Thoracic aorta (tissue), 2 donors: Measurements from ENCODE around the gene RPS15. TPM values are rescaled to one million over a fixed set of nuclear protein-coding genes. Genes with fewer than 3 reads are reported as not detected.

Source experiments
- ATAC-seq: fragments of 150-250 bp; one replicate; pipeline ENCODE4 v1.8.0; 2017; ENCODE audit warnings: low read depth; ENCODE audit not compliant: insufficient number of reproducible peaks, low FRiP score
- DNase-seq: peaks from one replicate; pipeline ENCODE4 v3.0.0-alpha.2; 2020; ENCODE audit warnings: low spot score
- H3K27ac ChIP-seq, 2 donors: fragments of 200-600 bp; sonication (generic); 1 replicate in 1 of 2; 2 replicates in 1 of 2; pipeline ENCODE4 v1.5.1; 2016; ENCODE audit warnings: mild to moderate bottlenecking in 2 of 2, moderate library complexity in 2 of 2
- H3K27me3 ChIP-seq: fragments of 200-600 bp; sonication (generic); replicated peaks from 2 replicates; pipeline ENCODE4 v1.6.0; 2016; ENCODE audit warnings: mild to moderate bottlenecking; ENCODE audit not compliant: insufficient read depth
- H3K36me3 ChIP-seq: fragments of 200-600 bp; sonication (generic); one replicate; pipeline ENCODE4 v1.5.1; 2016
- H3K4me1 ChIP-seq, 2 donors: fragments of 200-600 bp; sonication (generic); 1 replicate in 1 of 2; 2 replicates in 1 of 2; pipeline versions ENCODE4 v1.5.1 to v1.6.0; 2016; ENCODE audit warnings: low read depth in 2 of 2, mild to moderate bottlenecking in 1 of 2; ENCODE audit not compliant: control insufficient read depth in 1 of 2
- H3K4me3 ChIP-seq: fragments of 200-600 bp; sonication (generic); 2 replicates; pipeline ENCODE4 v1.5.1; 2016; ENCODE audit warnings: mild to moderate bottlenecking
- H3K9me3 ChIP-seq: fragments of 200-600 bp; sonication (generic); 2 replicates; pipeline ENCODE4 v1.5.1; 2016
- total RNA-seq, 2 donors: library from RNA; depleted of rRNA; stranded (reverse); fragments of >200 nt; gene quantifications; one replicate each; pipeline versions ENCODE4 v1.1.0 to v1.2.3, GENCODE V29; 2016
- TF ChIP-seq, protein P1 (sequence below): fragments of 200-600 bp; sonication (generic); IDR thresholded peaks from one replicate; pipeline ENCODE4 v1.5.1; 2019; ENCODE audit warnings: antibody characterized with exemption

The RPS15 gene
- total RNA-seq, 2 donors from 2014 or later, result 1,512 to 2,119 TPM

DNA sequence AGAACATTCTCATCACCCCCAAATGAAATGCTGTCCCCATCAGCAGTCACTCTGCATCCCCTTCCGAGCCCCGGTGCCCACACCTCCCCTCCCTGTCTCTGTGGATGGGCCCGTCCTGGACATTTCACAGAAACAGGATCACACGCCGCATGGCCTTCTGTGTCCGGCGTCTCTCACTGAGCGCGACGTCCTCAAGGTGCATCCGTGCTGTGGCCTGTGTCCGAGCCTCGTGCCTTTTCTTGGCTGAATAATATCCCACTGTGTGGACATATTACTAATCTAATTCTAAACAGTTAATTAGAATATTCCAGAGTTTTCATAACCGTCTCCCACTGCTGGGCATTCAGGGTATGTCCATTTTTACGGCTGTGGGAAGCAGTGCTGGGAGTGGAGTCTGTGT, 45.8 kb upstream of the RPS15 start:
- TF ChIP-seq, protein P1, sequence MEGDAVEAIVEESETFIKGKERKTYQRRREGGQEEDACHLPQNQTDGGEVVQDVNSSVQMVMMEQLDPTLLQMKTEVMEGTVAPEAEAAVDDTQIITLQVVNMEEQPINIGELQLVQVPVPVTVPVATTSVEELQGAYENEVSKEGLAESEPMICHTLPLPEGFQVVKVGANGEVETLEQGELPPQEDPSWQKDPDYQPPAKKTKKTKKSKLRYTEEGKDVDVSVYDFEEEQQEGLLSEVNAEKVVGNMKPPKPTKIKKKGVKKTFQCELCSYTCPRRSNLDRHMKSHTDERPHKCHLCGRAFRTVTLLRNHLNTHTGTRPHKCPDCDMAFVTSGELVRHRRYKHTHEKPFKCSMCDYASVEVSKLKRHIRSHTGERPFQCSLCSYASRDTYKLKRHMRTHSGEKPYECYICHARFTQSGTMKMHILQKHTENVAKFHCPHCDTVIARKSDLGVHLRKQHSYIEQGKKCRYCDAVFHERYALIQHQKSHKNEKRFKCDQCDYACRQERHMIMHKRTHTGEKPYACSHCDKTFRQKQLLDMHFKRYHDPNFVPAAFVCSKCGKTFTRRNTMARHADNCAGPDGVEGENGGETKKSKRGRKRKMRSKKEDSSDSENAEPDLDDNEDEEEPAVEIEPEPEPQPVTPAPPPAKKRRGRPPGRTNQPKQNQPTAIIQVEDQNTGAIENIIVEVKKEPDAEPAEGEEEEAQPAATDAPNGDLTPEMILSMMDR, result no peak
- Histone ChIP-seq H3K27ac (no peak overlapping the region), H3K9me3 (no peaks in the 10 kb centered on the region), H3K36me3 (peaks cover 38% of the 10 kb centered on the region), H3K4me1 (peaks cover 0 to 9% of the 10 kb centered on the region in 2 donors), H3K4me3 (no peak overlapping the region), H3K27me3 (no peaks in the 10 kb centered on the region)
- ATAC-seq (no peak), DNase-seq (no peak)

DNA sequence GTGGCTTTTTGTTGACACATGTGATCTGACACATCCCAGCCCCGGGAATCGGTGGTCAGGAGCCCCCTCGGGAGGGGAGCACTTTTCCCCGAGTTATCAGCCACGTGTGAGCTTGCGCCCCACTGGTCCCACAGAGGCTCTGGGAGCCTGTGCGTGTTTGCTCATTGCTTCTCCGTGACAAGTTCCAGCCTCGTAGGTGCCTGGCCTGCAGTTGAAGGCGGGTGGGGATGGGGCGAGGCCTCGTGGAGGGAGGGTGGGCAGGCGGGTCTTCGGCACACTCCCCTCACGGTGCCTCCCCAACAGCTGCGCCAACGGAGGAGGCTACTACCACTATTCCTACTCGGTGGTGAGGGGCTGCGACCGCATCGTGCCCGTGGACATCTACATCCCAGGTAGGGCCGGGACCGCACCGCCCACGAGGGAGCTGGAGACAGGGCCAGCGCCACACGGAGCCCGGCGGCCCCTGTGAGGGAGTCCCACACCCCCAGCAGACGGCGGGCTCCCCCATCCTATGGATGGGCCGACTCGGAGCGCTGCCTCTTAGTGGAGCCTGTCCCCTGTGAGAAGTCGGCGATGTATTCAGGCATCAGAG, 45.2 kb upstream of the RPS15 start:
- Histone ChIP-seq H3K9me3 (no peaks in the 10 kb centered on the region), H3K36me3 (peaks cover 36% of the 10 kb centered on the region), H3K4me1 (peaks cover 0 to 9% of the 10 kb centered on the region in 2 donors), H3K4me3 (no peak overlapping the region), H3K27ac (no peak overlapping the region), H3K27me3 (no peaks in the 10 kb centered on the region)
- no peak for ATAC-seq
- TF ChIP-seq, protein P1, result no peak
- no peak for DNase-seq

DNA sequence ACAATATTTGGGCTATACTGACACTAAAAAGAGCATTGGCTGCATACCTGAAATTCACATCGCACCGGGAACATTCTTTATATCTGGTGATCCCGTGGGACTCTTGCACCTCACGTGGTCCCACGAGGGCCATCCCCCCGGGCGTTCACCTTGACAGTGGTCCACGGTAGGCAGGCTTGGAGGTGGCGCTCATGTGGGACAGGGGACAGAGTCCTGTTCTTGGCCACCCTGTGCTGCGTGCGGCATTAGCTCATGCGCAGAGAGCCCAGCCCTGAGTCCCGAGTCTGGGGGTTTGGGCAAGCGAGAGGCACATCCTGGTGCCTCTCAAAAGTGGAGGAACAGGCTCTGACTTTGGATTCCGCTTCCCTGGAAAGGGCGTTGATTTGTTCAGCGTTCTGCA, 44.4 kb upstream of the RPS15 start:
- DNase-seq (no peak), ATAC-seq (no peak)
- H3K36me3 ChIP-seq, result peaks cover 28% of the 10 kb centered on the region
- H3K27me3 ChIP-seq, result no peaks in the 10 kb centered on the region
- H3K4me1 ChIP-seq, result peaks cover 0 to 9% of the 10 kb centered on the region in 2 donors
- H3K27ac ChIP-seq, result no peak overlapping the region
- H3K4me3 ChIP-seq, result no peak overlapping the region
- H3K9me3 ChIP-seq, result no peaks in the 10 kb centered on the region
- TF ChIP-seq, protein P1, result no peak

DNA sequence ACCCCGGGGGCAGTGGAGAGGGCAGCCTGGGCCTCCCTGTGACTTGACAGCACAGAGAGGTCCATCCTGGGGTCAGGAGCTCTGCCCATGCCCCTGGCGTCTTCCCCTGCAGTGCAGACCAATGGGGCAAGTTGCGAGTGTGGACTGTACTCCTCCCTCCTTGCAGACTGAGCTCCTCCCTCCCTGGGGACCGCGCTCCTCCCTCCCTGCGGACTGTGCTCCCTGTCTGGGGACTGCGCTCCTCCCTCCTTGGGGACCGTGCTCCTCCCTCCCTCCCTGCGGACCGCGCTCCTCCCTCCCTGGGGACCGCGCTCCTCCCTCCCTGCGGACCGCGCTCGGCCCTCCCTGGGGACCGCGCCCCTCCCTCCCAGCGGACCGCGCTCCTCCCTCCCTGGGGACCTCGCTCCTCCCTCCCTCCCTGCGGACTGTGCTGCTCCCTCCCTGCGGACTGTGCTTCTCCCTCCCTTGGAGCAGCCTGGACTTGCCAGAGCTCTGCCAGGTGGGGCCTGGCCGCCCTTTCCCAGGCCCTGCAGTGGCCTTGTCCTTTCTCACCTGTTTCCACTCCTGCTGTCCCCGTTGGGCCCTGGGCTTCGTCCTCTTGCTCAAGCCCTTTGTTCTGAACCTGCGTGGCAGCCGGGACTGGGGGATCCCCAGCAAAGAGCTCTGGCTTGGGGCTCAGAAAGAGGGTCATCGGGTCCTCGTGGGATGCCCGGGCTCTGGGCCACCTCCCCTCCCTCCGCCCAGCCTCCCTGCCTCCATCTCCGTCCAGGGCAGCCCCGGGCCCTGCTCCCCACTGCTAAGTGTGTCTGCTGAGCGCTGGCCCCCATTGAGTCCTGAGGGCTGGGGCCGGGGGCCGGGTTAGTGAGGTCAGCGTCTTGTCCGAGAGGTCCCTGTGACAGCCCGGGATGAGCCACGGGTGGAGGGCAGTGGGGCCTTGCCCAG, 43.7 kb upstream of the RPS15 start:
- TF ChIP-seq, protein P1, result no peak
- Histone ChIP-seq H3K27ac (no peak overlapping the region), H3K27me3 (no peaks in the 10 kb centered on the region), H3K4me3 (no peak overlapping the region), H3K9me3 (no peaks in the 10 kb centered on the region), H3K36me3 (peaks cover 22% of the 10 kb centered on the region), H3K4me1 (peaks cover 0 to 14% of the 10 kb centered on the region in 2 donors)
- DNase-seq (no peak), ATAC-seq (no peak)

DNA sequence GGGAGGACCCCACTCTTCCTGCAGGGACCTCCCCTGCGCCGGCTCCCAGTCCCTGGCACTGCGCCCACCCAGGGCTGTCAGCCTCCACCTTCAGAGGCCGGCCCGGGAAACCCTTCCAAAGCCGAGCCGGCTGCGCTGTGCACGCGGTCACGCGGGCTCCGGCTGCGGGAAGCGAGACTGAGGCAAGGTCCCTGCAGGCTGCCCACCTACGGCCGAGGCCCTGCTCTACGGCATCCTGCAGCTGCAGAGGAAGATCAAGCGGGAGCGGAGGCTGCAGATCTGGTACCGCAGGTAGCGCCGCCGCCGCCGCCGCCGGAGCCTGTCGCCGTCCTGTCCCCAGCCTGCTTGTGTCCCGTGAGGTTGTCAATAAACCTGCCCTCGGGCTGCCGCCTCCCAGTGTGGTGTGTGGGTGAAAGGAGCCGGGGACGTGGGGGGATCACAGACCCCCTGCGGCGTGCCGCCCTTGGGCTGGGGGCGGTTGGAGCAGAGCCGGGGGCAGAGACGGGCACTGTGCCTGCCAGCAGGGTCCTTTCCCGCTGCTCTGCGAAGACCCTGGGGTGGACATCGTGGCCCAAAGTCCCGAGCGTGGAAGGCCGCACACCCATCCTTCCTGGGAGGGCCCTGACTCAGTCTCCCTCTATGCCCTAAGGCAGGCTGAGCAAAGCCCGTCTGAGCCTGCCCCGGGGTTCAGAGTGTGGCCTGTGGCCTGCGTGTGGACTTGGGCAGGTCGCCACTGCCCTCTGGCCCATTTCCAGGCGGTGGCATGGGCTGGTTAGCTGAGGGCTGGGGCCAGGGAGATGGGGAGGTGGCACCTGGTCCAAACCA, 42.8 kb upstream of the RPS15 start:
- Histone ChIP-seq H3K27ac (no peak overlapping the region), H3K9me3 (no peaks in the 10 kb centered on the region), H3K4me3 (no peak overlapping the region), H3K36me3 (peaks cover 21% of the 10 kb centered on the region), H3K27me3 (no peaks in the 10 kb centered on the region), H3K4me1 (peaks cover under 1 to 23% of the 10 kb centered on the region in 2 donors)
- no peak for ATAC-seq
- no peak for DNase-seq
- TF ChIP-seq, protein P1, result no peak
